A549 treated with CpdA at 1 μM for 4 hours (cell line): ENCODE data around the gene EWSR1. TPM values are rescaled to one million over a fixed set of nuclear protein-coding genes. Genes with fewer than 3 reads are reported as not detected.

ENCODE experiments used
- total RNA-seq: library from RNA; stranded (reverse); fragments of 200-300 nt; extraction: Qiagen RNA extraction; gene quantifications from 5 replicates; pipeline ENCODE4 v1.2.3, GENCODE V29; 2022; ENCODE audit warnings: low read depth

Gene EWSR1, protein sequence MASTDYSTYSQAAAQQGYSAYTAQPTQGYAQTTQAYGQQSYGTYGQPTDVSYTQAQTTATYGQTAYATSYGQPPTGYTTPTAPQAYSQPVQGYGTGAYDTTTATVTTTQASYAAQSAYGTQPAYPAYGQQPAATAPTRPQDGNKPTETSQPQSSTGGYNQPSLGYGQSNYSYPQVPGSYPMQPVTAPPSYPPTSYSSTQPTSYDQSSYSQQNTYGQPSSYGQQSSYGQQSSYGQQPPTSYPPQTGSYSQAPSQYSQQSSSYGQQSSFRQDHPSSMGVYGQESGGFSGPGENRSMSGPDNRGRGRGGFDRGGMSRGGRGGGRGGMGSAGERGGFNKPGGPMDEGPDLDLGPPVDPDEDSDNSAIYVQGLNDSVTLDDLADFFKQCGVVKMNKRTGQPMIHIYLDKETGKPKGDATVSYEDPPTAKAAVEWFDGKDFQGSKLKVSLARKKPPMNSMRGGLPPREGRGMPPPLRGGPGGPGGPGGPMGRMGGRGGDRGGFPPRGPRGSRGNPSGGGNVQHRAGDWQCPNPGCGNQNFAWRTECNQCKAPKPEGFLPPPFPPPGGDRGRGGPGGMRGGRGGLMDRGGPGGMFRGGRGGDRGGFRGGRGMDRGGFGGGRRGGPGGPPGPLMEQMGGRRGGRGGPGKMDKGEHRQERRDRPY
- 215 to 239 TPM (median 224 TPM) in 5 replicates for total RNA-seq

DNA sequence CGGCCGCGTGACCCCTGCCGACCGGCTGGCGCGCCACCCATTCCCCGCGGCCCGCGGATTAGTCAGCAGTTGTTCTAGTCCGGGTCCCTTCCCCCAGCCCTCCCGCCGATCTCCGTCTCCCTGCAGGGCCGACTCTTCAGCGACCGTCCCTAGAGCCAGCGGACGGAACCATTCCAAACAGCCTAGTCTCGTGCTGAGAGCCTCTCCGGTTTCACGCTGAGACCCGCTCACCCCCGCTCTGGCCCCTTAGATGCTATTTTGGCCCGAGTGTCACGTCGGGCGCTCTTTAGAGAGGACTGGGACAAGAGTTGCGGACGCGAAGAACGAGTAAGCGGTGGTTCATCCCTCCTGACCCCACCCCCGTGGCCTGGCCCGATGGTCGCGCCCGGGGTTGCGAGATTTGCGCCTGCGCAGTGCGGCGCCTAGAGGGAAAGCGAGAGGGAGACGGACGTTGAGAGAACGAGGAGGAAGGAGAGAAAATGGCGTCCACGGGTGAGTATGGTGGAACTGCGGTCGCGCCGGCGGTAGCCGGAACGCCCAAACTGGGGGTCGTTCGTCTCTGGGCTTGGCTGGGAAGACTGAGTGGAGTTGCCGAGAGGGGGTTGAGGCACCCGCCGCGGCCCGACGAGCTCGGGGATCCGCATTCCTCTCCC, at the start of gene EWSR1, which contains the start of gene RHBDD3:
EWSR1 (plus strand) TSS at position 411 of the 653 bp plus-strand sequence; CDS start at position 480, 69 bp downstream.
RHBDD3 (minus strand) TSS at position 124 of the 653 bp plus-strand sequence. CDS start 2,355 bp downstream, outside the sequence.

DNA sequence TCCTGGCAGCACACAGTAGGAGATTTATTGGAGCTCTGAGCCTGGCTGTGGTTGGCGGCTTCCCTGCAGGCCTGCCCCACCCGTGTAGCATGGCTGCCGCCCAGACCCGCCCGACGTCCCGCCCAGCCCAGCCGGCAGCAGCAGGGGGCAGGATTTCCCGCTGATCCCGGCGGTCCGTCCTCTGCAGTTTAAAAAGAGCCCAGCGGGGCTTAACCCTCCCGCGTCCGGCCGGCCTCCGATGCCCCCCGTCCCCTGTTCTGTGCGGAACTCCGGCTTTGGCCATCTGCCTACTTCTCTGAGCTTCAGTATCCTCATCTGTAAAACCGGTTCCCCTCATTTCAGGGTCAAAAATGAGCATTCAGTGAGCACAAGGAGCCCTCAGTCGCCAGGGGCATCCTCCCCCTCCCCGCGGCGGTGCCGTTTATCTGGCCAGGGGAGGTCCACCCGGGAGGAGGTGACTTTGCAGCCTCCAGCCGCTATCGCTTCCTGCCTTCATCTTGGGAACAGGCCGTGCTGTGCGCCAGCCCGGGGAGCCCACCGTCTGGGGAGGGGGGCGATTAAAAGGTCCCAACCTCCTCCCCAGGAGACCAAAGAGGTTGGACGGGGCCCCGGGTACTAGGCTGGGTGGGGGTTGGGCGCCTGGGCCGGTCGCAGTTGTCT, 38.2 kb downstream of the EWSR1 start, which contains the start of gene GAS2L1:
GAS2L1 (plus strand) TSS at position 476 of the 660 bp plus-strand sequence. CDS start 1,456 bp downstream, outside the sequence.

DNA sequence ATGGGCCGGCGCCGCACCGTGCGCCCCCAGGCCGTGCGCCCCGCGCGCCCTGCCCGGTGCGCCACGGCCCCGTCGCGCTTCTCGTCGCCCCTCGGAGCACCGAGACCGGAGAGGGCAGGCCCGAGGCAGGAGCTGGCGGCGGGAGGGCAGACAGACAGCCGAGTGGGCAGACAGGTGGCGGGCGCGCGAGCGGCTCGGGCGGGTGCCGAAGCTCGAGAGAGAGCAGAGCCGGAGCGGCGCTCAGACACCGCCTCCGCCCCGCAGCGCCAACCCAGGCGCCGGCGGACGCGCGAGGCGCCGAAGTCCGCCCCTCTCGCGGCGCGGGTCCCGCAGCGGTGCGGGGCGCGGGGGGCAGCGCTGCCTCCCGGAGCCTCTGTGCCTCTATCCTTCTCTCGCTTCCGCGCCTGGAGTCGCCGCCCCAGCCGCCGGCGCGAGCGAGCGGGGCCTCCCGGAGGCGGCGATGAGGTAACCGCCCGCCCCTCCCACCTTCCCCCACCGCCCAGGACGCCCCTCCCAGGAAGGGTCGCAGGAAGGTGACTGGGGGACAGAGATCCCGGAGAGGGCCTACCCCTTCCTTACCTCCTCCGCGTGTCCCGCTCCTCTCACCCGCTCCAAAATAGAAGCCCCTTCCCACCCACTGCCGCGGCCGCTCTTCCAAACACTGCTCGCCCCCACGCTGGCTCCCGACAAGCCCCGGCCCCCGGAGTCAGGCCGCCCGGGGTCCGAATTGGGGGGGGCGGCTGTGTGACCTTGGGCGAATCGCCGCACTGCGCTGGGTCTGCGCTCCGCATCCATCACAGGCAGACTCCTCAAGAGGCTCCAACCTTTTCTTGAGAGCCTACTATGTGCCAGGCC, 47.4 kb downstream of the EWSR1 start, which contains the start of gene RASL10A:
RASL10A (minus strand) TSS at position 412 of the 855 bp plus-strand sequence. CDS start 451 bp downstream, outside the sequence.

Other genes with a start within 250 kb of the EWSR1 start
- gene C22orf31, start 206.4 kb upstream of the EWSR1 start, total RNA-seq: not detected in 5 replicates
- 2.3 to 3.6 TPM (median 3.4 TPM) in 5 replicates for gene KREMEN1, start 195.2 kb upstream of the EWSR1 start, total RNA-seq
- gene EMID1, start 62.4 kb upstream of the EWSR1 start, total RNA-seq: 0.31 to 0.72 TPM (median 0.38 TPM) in 5 replicates
- gene RHBDD3, start 287 bp upstream of the EWSR1 start, total RNA-seq: 21.5 to 31.6 TPM (median 30.2 TPM) in 5 replicates
- gene GAS2L1, start 38.4 kb downstream of the EWSR1 start, total RNA-seq: 18.3 to 33.6 TPM (median 29.1 TPM) in 5 replicates
- 0.13 to 0.32 TPM (median 0.24 TPM) in 4 of 5 replicates, not detected in the other for gene RASL10A, start 47.4 kb downstream of the EWSR1 start, total RNA-seq
- gene AP1B1, start 120.3 kb downstream of the EWSR1 start, total RNA-seq: 22.3 to 28.7 TPM (median 28.3 TPM) in 5 replicates
- gene RFPL1, start 170.3 kb downstream of the EWSR1 start, total RNA-seq: not detected in 5 replicates
- gene NEFH, start 211.9 kb downstream of the EWSR1 start, total RNA-seq: 0.09 to 0.15 TPM (median 0.11 TPM) in 5 replicates